HG03039 (cell line): ENCODE data around the gene JOSD1.

Source experiments
- ATAC-seq: cut with Tn5 transposase; IDR thresholded peaks from one replicate; pipeline ENCODE4 v1.9.1; 2021; ENCODE audit warnings: mild to moderate bottlenecking, moderate library complexity; ENCODE audit not compliant: unreplicated experiment

The JOSD1 gene

DNA sequence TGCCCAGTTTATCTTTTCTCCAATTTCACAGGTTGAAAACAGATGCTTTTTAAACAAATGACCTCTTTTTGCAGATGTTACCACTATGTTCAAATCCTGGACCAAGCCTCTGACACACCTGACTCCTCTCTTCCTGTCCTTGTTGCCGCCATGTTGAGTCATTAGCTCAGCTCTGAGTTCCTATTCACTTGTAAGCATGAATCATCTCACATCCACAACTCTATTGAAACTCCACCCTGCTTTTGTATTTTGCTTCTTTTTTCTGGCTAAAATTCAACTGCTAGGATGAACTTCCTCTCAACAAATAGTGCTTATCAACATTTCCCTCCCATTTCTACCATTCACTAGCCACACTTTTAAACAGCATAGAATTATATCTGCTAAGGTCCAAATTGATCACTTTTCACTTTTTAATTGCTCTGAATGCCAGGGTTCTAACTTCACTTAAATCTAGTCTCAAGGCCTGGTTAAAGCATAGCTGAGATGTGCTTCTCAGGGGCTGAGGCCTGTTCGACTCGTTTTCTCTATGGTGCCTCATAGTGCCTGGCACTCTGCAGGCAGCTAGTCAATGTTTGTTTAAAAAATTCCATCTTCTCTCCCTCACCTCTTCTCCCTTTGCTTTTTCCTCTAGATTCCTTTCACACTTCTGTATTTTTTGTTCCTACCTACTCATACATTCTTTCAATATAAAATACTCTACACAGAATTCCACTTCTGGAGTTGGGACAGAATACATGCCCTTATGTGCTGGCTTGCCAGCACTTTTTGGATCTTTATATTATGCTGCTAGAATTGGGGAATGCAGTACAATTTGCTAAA, 3.9 kb downstream of the JOSD1 start:
- ATAC-seq: no peak

DNA sequence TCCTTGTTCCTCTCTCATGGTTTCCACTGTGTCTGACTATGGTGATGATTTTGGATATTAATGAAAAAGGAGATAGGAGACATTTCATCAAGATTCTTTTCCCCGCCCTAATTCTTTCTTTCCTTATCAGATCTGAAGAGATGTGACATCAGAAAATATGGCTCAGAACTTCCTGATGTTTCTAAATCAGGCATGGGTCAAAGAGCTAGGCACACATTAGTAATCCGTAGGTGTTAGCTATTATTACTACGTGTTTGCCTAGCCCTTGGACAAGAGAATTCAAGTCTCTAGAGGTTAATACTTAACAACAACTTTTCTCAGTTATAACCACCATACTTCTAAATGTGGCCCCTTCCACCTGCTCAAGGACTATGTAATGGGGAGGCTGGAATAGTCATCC, 5.8 kb downstream of the JOSD1 start:
- no peak for ATAC-seq

DNA sequence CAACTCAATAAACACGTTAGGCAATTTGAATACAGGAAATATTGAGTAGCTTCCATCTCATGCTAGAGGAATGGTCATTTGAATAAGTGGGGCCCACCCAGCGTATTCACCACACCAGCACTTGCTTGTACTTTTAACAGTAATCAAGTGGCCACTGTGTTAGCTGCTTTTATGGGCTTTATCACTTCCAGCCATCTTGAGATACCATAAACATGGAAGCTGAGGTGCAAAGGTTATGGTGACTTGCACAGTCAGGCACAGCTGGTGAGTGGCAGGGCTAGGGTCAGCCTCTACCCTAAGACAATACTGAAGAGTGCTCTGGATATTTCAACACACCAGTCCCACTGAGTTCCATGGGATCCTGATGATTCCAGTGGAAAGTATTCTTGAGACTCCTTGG, 6.7 kb downstream of the JOSD1 start:
- no peak for ATAC-seq

DNA sequence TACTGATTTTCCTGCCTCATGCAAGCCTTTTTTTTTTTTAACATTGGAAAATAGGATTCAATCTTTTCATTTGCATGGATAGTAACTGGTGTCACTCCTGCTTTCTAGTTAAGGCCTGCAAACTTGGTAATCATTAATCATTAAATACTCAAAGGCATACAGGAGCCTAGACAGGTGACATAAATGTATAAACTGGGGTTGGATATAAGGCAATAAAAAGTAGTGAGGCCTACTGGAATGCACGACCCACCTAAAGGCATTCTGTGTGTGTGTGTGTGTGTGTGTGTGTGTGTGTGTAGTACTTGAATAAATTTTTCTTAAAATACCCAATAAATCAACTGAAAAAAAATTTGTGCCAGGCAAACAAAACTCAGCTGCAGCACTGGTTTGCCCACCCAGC, 11.1 kb downstream of the JOSD1 start:
- ATAC-seq: no peak

DNA sequence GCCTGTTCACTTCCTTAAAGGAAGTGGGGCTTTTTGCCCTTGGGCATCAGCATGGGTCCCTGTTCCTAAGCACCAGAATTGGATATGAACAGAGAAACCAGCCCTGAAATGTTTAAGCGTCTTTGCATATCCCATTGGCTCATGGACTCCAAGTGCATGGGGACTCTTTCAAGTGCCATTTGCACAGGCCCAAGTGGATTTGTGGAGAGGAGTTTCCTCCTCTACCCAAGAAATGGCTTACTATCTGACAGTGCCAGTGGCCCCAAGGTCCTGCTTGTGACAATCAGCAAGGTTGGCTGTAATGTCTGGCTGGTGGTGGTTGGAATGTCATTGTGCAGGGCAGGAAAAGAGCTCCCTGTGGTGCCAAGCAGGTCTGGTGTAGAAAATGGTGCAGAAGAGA, 15.0 kb downstream of the JOSD1 start:
- no peak for ATAC-seq

DNA sequence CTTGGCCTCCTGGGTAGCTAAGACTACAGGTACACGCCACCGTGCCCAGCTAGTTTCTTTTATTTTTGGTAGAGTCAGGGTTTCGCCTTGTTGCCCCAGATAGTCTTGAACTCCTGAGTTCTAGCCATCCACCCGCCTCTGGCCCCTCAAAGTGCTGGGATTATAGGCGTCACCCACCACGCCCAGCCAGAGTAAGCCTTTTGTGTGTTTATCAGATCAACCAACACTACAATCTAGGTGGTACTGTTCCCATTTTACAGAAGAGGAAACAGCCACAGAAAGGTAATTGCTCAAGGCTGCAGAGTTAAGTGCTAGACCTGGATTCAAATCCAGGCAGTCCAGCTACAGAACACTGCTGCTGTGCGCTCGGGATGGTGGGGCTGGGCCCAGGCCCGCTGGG, 15.8 kb downstream of the JOSD1 start:
- no peak for ATAC-seq

DNA sequence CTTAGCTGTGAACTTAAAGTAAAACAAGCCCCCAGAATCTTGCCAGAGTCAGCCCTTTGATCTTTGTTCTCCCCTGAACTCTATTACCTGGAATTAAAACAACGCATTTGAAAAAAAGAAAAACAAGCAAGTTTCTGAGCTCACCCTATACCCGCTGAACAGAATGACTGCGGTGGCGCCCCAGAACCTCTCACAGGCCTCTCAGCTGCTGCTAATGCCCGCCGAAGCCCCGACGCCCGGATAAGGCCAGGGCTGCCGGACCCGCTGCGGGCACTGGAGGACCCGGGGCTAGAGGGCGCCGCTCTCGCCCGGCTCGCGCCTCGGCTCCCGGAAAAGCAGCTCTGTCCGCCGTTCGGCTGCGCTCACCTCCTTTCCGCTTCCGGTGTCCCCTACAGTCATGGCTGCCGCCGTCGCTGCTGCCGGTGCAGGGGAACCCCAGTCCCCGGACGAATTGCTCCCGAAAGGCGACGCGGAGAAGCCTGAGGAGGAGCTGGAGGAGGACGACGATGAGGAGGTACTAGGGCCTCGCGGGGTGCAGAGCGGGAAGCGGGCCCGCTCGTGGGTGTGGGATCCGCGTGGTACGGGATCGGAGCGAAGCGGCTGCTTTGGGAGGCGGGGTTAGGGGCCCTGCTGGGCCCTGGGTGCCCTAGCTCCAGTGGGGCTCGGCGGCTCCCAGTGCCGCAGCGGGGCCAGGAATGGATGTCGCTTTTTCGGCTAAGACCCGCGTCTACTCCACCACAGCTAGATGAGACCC, 19.0 kb downstream of the JOSD1 start, which contains the start of gene TOMM22:
Gene TOMM22, plus strand, starts transcription at position 376 of the 754 bp plus-strand sequence. Its CDS starts 22 bp downstream, at position 398.
- ATAC-seq: peak; percentile 87

DNA sequence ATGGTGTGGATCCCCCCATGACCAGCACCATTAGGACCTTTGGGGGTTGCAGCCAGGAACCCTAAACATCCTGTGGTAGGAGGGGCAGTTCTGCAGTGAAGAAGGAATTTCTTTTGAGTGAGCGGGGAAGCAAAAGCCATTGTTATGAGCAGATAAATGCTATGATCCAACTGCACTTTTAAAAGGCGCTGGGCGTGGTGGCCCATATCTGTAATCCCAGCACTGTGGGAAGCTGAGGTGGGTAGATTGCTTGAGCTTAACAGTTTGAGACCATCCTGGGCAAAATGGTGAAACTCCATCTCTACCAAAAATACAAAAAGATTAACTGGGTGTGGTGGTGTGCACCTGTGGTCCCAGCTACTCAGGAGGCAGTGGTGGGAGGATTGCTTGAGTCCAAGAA, 24.9 kb downstream of the JOSD1 start:
- no peak for ATAC-seq

DNA sequence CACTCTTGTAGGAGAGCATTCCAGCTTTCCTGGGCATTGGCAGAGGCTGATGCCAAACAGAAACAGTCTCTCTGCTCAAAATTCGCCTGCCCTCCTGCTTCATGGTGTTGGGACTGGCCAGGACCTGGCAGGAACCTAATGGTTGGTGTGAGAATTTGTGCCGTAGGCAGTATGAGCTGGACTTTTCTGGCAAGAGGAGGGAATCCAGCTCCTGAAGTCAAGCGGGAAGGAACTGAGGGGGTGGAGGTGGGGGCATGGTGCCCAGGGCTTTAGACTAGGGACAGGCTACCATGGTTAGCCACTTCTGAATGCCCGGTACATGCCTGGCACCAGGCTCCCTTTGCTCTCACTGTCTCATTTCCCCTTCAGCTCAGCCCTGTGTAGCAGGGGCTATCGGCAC, 25.9 kb downstream of the JOSD1 start:
- ATAC-seq: no peak

DNA sequence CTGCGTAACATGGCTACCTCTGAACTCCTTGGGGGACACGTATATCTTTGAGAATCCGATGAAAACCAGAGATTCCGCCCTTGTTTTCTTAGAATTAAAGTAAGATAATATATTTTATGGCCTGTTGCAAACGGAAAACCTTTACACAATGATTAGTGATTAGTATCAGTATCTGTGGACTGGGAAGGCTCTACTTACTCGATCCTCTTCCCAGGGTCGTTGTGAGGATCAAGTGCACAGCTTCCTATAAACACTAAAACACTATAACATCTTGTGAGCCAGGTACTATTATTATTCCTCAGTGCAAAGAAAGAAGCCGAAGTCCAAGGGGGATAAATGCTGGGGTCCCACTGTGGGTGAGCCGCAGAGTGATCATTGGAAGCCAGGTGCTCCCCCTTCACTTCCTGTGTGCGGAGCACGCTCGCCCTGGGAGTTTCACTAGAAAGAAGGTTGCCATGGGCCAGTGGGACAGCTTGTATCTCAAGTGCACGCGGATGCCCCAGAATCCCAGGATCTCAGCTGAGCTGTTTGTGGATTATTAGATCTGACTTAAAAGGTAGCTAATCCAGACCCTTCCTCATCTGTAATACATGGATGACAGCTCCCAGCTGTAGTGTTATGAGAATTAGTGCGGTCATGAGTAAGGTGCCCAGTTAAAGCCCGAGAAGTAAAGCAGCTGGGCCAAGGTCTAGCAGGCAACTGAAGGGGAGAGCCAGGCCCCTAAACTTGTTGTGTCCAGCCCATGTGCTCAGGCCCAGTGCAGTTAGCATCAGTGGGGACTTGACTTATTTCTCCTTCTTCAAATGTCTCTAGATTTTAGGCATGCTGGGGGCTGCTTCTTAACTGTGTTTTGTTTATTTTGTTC, 43.5 kb downstream of the JOSD1 start:
- ATAC-seq: no peak

DNA sequence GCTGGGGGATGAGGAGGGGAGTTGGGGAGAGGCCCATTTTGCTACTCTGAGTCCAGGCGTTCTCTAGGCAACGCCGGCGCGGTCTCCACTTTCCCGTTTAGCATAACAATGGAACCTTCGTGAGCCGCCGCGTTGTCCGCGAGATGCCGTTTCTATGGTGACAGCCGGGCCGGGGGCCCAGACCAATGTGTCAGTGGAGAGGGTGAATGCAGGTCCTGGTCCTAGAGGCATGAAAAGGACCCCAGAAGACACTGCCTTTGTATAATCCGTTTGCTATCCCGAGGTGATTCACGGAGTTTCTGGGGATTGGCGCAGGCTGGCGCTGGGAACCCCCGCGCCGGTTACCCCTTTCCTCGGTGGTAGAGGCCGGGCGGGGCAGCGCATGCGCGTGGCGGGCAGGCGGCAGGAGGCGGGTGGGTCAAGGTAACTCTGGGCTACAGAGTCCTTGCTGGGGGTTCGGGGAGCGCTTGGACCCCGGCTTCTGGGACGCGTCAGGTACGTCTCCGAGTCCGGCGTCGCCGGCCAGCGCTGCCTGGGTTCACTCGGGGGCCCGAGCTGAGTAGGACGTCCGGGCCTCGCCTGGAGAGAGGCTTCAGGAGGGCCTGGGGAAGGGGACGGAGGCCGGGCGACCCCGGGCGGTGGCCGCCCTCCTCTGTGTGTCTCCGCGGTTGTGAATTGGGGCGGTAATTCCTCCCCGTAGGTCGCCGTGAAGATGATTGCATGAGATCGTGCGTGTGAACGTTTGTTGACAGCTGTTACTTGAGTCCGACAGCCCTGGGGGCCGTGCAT, 44.3 kb downstream of the JOSD1 start, which contains the start of the genes CBY1 and FAM227A:
Gene CBY1, plus strand, starts transcription at position 383 of the 789 bp plus-strand sequence. CDS start 11,417 bp downstream, outside the sequence.
Gene FAM227A, minus strand, starts transcription at position 137 of the 789 bp plus-strand sequence. CDS start 6,224 bp downstream, outside the sequence.
- ATAC-seq: peak; percentile 63

DNA sequence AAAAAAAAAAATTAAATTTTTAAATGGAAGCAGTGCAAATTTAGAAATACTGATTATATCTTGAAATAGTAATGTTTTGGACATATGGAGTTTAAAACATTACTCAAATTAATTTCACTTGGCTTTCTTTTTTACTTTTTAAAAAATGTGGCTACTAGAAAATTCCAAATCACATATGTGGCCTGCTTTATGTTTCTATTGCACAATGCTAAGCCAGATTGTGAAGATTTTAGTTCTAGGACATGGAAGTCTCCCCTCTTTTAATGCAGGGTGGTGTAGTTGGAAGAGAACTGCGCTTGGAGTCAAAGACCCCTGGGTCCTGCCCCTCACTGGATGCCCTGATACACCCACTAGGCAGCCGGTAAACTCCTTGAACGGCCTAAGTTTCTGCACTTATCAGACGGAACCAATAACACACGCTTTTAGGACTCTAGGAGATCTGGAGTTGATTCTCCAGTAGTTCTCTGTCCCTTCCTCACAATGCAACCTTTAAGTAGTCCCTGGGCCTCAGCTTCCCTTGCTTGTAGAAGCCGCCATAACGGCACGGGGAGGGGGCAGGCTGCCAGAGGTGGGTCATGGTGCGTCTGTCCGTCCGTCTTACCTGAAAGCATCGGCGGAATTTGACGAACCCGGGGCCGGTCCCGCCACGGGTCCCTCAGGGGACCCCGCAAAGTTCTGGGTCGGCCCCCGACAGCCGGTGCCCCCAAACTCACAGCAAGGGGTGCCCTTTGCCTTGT, 45.1 kb downstream of the JOSD1 start:
- ATAC-seq: peak; percentile 4

DNA sequence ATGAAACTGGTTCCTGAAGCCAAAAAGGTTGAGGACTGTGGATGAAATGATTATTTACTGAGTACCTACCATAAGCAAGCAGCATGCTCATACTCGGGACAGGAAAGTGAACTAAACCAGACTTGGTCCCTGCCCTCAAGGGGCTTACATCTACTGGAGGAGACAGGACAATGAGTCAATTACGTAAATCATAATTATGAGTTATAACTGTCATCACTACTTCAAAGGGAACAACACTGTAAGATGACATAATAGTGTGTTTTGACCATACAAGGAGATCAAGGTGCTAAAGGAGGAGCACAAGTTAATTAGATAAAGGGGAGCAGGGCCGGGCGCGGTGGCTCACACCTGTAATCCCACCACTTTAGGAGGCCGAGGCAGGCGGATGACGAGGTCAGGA, 47.0 kb downstream of the JOSD1 start:
- ATAC-seq: no peak

DNA sequence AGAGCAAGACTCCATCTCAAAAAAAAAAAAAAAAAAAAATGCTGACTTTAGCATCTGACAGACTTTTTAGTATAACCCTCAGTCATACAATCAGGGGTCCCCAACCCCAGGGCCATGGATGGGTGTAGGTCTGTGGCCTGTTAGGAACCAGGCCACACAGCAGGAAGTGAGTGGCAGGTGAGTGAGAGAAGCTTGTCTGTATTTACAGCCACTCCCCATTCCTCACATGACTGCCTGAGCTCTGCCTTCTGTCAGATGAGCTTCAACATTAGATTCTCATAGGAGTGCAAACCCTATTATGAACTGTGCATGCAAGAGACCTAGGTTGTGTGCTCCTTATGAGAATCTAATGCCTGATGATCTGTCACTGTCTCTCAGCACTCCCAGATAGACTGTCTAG, 47.9 kb downstream of the JOSD1 start:
- ATAC-seq: no peak

DNA sequence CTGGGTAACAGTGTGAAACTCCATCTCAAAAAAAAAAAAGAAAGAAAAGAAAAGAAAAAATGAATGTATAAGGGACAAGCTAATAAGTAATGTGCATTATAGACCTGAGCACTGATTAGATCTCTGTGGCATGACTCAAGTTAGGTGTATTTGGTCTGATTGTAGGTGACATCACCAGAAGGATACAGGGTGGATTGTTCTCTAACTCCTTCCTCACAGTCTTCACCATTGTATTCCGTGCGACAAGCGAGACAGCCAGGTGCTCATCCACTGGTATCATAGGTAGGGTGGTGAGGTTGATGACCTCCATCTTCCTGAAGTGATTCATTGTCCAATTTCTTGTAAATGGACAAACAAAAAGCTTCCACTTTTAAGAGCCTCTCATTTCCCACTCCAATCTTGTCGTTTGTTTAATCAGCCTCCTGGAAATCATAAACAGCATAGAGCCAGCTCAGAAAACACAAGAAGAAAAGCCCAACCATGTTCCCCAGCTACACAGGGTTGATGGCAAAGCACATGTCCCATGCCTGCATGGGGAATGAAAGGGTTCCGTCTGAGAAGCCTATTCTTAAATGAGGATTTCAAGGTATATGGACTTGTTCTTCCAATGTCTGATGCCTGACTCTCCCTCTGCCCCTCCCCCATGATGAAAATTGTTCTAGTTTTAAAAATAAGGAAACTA, 50.8 kb downstream of the JOSD1 start:
- ATAC-seq: no peak

DNA sequence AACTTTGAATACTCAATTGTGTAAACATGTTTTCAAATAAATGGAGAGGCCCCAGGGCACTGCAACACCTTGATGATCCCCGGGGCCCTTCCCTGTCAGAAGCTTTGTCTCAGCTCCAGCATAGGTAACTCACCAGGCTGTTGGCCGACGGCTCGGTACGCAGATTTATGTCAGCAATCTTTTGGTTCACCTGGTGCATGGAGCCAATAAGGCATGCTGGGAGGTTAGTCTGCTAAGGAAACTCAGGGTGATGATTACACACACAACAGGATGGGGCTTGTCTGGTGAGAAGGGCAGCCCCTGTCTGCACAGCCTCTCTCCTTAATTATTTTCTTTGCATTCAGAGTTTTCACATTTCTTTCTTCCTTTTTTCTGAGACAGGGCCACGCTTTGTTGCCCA, 55.3 kb downstream of the JOSD1 start:
- no peak for ATAC-seq

DNA sequence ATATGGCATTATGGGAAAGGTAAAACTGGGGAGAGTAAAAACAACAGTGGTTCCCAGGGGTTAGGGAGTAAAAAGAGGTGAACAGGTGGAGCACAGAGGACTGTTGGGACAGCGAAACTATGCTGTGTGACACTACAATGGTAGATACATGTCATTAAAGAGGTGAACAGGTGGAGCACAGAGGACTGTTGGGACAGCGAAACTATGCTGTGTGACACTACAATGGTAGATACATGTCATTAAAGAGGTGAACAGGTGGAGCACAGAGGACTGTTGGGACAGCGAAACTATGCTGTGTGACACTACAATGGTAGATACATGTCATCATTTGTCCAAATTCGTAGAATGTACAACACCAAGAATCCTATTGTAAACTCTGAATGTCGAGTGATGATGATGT, 56.5 kb downstream of the JOSD1 start:
- ATAC-seq: peak; percentile 71

DNA sequence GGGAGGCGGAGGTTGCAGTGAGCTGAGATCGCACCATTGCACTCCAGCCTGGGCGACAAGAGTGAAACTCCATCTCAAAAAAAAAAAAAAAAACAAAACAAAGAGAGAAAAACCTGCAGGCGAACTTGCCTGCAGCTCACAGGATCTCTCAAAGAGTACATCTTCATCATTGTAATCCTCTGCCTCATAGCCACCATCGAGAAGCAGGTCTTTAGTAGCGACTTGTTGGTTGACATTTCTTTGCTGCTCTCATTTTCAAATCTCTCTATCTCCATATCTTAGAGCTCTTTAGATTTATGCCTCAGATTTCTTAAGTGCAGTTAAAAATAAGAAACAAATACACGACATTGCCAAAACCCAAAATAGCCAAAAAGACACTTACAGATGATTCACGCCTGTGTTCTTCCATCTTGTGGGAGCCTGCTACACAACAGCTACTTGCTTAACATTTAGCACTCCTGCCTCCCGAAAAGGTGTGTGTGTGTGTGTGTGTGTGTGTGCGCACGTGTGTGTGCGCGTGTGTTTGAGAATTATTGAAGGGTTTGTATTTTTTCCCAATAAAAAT, 59.2 kb downstream of the JOSD1 start:
- no peak for ATAC-seq

DNA sequence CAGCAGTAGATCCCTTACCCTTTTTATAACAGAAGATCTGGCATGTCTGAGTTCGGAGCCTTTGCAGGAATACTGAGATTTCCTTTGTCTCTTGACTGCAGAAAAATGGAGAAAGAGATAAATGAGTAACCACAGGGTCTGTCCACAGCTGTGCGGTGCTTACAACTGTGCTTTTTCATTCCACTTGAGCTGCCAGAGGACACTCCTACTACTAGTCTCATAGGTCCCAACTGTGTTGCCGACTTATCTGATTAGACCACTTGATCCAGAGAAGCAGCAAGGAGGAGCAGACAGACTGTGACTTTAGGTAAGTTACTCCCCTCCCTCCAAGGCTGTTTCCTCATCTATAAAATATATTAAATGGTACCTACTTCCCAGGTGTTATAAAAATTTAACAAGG, 62.0 kb downstream of the JOSD1 start:
- ATAC-seq: no peak
